Endodermal cell (in vitro differentiated cells): ENCODE measurements around the gene EPGN. TPM values are rescaled to one million over a fixed set of nuclear protein-coding genes. Genes with fewer than 3 reads are reported as not detected.
A peak's percentile ranks its signal among the peaks of the same experiment; 100 is the strongest.

Experiments used
- DNase-seq: peaks from one replicate; pipeline ENCODE4 v3.0.0-alpha.2; 2017
- H3K27ac ChIP-seq: 2 replicates; pipeline ENCODE4 v1.5.1; 2013; ENCODE audit warnings: mild to moderate bottlenecking, low read depth, low read length, moderate library complexity
- H3K27me3 ChIP-seq: 2 replicates; pipeline ENCODE4 v1.6.1; 2013; ENCODE audit warnings: mild to moderate bottlenecking, low read length, moderate library complexity; ENCODE audit not compliant: insufficient read depth, control insufficient read depth, poor library complexity, severe bottlenecking
- H3K36me3 ChIP-seq: 2 replicates; pipeline ENCODE4 v1.7.0; 2013; ENCODE audit warnings: mild to moderate bottlenecking, low read length, moderate library complexity; ENCODE audit not compliant: control insufficient read depth, insufficient read depth
- H3K4me1 ChIP-seq: one replicate; pipeline ENCODE4 v1.7.0; 2013; ENCODE audit warnings: low read length; ENCODE audit not compliant: control insufficient read depth, insufficient read depth
- H3K4me3 ChIP-seq: 2 replicates; pipeline ENCODE4 v1.5.1; 2013; ENCODE audit warnings: mild to moderate bottlenecking, low read length, moderate library complexity
- H3K9ac ChIP-seq: 2 replicates; pipeline ENCODE4 v1.6.1; 2013; ENCODE audit warnings: mild to moderate bottlenecking, low read length, moderate library complexity; ENCODE audit not compliant: poor library complexity, severe bottlenecking; ENCODE audit errors: extremely low read depth
- H3K9me3 ChIP-seq: 2 replicates; pipeline ENCODE4 v1.6.1; 2013; ENCODE audit warnings: mild to moderate bottlenecking, low read length, moderate library complexity; ENCODE audit not compliant: control insufficient read depth
- H3K27ac Mint-ChIP-seq: 2 replicates; pipeline ENCODE4 v1.8.0; 2020; ENCODE audit warnings: mixed read lengths
- H3K27me3 Mint-ChIP-seq: 2 replicates; pipeline ENCODE4 v1.8.0; 2021; ENCODE audit warnings: mild to moderate bottlenecking, mixed read lengths; ENCODE audit not compliant: insufficient read depth
- H3K36me3 Mint-ChIP-seq: 2 replicates; pipeline ENCODE4 v1.8.0; 2020; ENCODE audit warnings: low read depth, mixed read lengths
- H3K4me1 Mint-ChIP-seq: 2 replicates; pipeline ENCODE4 v1.8.0; 2020; ENCODE audit warnings: mixed read lengths
- H3K4me3 Mint-ChIP-seq: 2 replicates; pipeline ENCODE4 v1.8.0; 2020; ENCODE audit warnings: mild to moderate bottlenecking, moderate library complexity, mixed read lengths
- H3K9me3 Mint-ChIP-seq: 2 replicates; pipeline ENCODE4 v1.8.0; 2020; ENCODE audit warnings: mild to moderate bottlenecking, mixed read lengths
- CTCF ChIP-seq: fragments of 200-600 bp; sonication (generic); conservative IDR thresholded peaks from 2 replicates; pipeline ENCODE4 v1.5.0; 2021; ENCODE audit warnings: antibody characterized with exemption, mild to moderate bottlenecking
- WGBS, 2 experiments: methylation state at CpG; one replicate each; pipeline versions ENCODE4 v1.1.5 to v1.1.7; 2013; ENCODE audit warnings: missing lambda C conversion rate in 2 of 2, mixed read lengths in 1 of 2; ENCODE audit not compliant: insufficient coverage in 1 of 2, insufficient read length in 1 of 2; 5-methylcytosine and 5-hydroxymethylcytosine counted together
- total RNA-seq, 2 donors: library from RNA; stranded (reverse); fragmentation: NEBNext Ultra II Directional in 1 of 2; extraction: Animal tissue kit (Norgen Biotek cat#: 25700) in 1 of 2; gene quantifications; 2 replicates in 1 of 2; 3 replicates in 1 of 2; pipeline ENCODE4 v1.2.1, GENCODE V29; 2021

Gene EPGN
- total RNA-seq, 2 donors from 2014 or later, result not detected

GRCh38 chr4:74311696-74312313 is 3.5 kb downstream of the EPGN start:
- Histone ChIP-seq H3K4me3 (no peak overlapping the region), H3K9me3 (no peaks in the 10 kb centered on the region), H3K27me3 (no peaks in the 10 kb centered on the region), H3K4me1 (peaks cover 3% of the 10 kb centered on the region), H3K27ac (no peak overlapping the region), H3K9ac (no peak overlapping the region), H3K36me3 (no peaks in the 10 kb centered on the region)
- WGBS, 2 experiments, result 12 to 37% methylated on average over 3 to 4 of the region's 4 CpGs
- Mint-ChIP-seq H3K27me3 (no peaks in the 10 kb centered on the region), H3K9me3 (no peaks in the 10 kb centered on the region), H3K27ac (no peak overlapping the region), H3K4me1 (no peaks in the 10 kb centered on the region), H3K36me3 (no peaks in the 10 kb centered on the region), H3K4me3 (no peak overlapping the region)
- DNase-seq, result no peak
- TF ChIP-seq CTCF, result peak; percentile 84

- Histone ChIP-seq H3K36me3 (no peaks in the 10 kb centered on the region), H3K27ac (no peak overlapping the region), H3K9me3 (no peaks in the 10 kb centered on the region), H3K4me1 (peaks cover 3% of the 10 kb centered on the region), H3K4me3 (no peak overlapping the region), H3K27me3 (no peaks in the 10 kb centered on the region), H3K9ac (no peak overlapping the region)
- H3K4me1 Mint-ChIP-seq, result no peaks in the 10 kb centered on the region
- no peak for TF ChIP-seq CTCF
- H3K4me3 Mint-ChIP-seq, result no peak overlapping the region
- 93 to 95% methylated on average over 2 of the region's 2 CpGs for WGBS, 2 experiments
- no peaks in the 10 kb centered on the region for H3K9me3 Mint-ChIP-seq
- H3K36me3 Mint-ChIP-seq, result no peaks in the 10 kb centered on the region
- no peaks in the 10 kb centered on the region for H3K27me3 Mint-ChIP-seq
- no peak overlapping the region for H3K27ac Mint-ChIP-seq
- no peak for DNase-seq
These were observed 6.1 kb downstream of the EPGN start for GRCh38 chr4:74314329-74314728.

DNA sequence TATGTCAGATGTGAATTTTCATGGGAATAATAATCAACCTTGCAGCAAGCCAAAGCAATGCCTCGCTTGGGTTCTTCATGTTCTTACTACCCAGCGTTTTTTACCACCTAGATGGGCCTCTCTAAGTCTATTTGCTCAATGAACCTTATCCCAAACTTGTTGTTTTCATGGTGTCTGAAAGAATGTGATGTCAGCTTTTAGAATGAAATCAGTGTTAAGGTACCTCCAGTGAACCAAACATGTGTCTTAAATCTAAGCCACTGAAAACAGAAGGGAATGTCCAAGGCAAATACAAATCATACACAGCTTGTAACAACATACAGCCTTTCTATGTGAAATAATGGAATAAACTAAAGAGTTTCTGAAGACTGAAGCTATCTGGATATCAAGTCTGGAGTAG is 6.7 kb downstream of the EPGN start:
- H3K9me3 Mint-ChIP-seq, result no peaks in the 10 kb centered on the region
- WGBS, 2 experiments, result 93 to 100% methylated on average over 2 of the region's 2 CpGs
- no peak overlapping the region for H3K4me3 Mint-ChIP-seq
- no peak overlapping the region for H3K27ac Mint-ChIP-seq
- H3K36me3 Mint-ChIP-seq, result no peaks in the 10 kb centered on the region
- TF ChIP-seq CTCF, result no peak
- Histone ChIP-seq H3K9ac (no peak overlapping the region), H3K27me3 (no peaks in the 10 kb centered on the region), H3K4me1 (peaks cover 3% of the 10 kb centered on the region), H3K27ac (no peak overlapping the region), H3K36me3 (no peaks in the 10 kb centered on the region), H3K4me3 (no peak overlapping the region), H3K9me3 (no peaks in the 10 kb centered on the region)
- H3K4me1 Mint-ChIP-seq, result no peaks in the 10 kb centered on the region
- DNase-seq, result no peak
- no peaks in the 10 kb centered on the region for H3K27me3 Mint-ChIP-seq
